C4-2B (cell line): ENCODE results near the gene RUFY4.

Experiments used
- CTCF ChIP-seq: fragments of 450-650 bp; conservative IDR thresholded peaks from 2 replicates; pipeline ENCODE4 v1.5.1; 2017; ENCODE audit warnings: mild to moderate bottlenecking
- ZFX ChIP-seq: fragments of 450-650 bp; IDR thresholded peaks from 2 replicates; pipeline ENCODE4 v1.6.1; 2017

GRCh38 chr2:218020966-218021535 lies 48.0 kb upstream of the RUFY4 start:
- no peak for TF ChIP-seq CTCF
- no peak for TF ChIP-seq ZFX
